Hair follicle dermal papilla cell (primary cell): Measurements from ENCODE around the gene DND1. TPM values are rescaled to one million over a fixed set of nuclear protein-coding genes. Genes with fewer than 3 reads are reported as not detected.

Source experiments
- small RNA-seq: library from RNA; depleted of rRNA; stranded (forward); fragments of <200 nt; gene quantifications from one replicate; pipeline ENCODE3, GENCODE V24; 2012
- total RNA-seq: library from RNA; depleted of rRNA; stranded (reverse); fragments of >200 nt; gene quantifications from 2 replicates; pipeline ENCODE4 v1.2.3, GENCODE V29; 2012

Gene DND1
- 0.24 and 0.49 TPM in 2 replicates for total RNA-seq

DNA sequence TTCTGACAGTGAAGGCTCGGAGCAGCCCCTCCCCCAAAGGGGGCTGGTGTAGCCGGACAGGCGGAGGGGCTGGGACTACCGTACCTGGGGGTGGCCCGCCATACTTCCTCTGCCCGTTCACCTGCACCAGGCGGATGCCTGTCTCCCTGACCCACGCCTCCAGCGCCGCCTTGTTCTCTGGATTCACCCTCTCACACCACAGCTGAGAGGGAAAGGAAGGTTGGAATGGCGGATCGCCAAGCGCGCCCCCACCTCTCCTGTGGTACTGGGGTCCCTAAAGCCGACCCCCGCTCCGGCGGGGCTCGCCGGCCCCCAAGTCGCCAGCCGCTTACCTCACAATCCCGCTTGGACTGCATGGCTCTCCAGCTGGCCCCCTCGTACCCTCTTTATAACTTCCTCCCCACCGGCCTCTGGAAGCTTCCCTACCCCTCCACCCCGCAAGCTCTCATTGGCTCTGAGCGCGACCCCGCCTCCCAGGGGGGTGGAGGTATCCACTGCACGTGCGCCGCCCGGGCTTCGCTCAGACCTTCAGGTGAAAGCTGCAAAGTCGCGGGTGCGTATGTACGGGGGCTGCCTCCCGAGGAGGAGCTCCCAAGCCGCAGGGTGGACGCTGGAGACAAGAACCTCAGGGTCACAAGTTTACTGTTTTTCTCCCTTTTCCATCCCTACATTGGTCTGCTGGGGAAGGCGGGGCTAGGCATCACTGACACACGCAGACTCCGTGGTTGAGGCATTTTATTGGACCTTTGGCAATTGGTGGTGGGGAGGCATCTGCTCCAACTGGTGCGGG is at the start of gene DND1:
TSS of gene DND1 (minus strand) at position 390 of the 790 bp plus-strand sequence. CDS start at position 356, 34 bp downstream.

DNA sequence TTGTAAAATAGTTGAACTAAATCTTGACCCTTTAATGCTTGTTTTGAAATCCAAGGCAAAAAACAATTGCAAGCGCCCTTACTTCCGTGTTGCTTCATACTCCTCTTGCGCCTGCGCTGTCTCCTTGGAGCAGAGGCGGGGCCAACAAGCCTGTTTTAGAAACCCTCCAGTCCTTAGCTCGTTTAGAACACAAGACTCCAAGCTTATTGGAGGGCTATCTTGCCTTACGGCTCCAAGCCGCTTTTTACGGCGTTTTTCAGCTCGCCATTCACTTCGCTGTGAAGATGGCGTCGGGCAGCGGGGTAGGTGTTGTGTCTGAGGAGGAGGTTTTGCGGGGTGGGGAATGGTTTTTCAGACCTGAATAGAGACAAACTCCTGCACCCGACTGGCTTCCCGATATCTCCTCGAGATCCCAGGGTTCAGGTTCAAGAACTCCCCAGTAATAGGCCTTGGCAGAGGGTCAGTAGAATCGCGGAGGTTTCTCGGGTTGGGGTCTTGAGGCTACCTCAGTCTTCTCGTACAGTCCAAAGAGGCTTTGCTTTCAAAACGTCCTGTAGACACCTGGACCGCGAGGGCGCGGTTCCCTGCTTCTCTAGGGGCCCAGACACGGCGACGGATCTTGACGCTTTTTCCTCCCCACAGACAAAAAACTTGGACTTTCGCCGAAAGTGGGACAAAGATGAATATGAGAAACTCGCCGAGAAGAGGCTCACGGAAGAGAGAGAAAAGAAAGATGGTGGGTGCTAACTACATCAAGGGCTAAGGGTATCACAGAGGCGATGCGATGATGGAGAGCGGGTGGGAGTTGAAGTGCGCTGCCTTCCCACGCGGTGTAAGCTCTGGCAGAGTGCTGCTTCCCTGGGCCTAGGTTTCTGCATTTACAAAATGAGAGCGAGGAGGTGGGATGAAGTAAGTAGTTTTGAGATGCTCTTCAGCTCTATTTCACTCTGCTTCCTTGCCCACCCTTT is 27.1 kb upstream of the DND1 start, which contains the start of gene ZMAT2:
TSS of gene ZMAT2 (plus strand) at position 271 of the 968 bp plus-strand sequence. CDS start at position 285, 14 bp downstream.

GRCh38 chr5:140690941-140691924 is 17.9 kb upstream of the DND1 start, which contains the start of the genes HARS1 and HARS2:
HARS1 (minus strand) TSS chr5:140691370; CDS start chr5:140691304, 66 bp downstream.
HARS2 (plus strand) TSS chr5:140691455; CDS start chr5:140691649, 194 bp downstream.

GRCh38 chr5:140664359-140665119 is 8.8 kb downstream of the DND1 start, which contains the start of gene WDR55:
WDR55 (plus strand) TSS chr5:140664904; CDS start chr5:140664913, 9 bp downstream.

GRCh38 chr5:140639148-140639981 is 34.0 kb downstream of the DND1 start, which contains the start of gene TMCO6:
TMCO6 (plus strand) TSS chr5:140639451; CDS start chr5:140639528, 77 bp downstream.

DNA sequence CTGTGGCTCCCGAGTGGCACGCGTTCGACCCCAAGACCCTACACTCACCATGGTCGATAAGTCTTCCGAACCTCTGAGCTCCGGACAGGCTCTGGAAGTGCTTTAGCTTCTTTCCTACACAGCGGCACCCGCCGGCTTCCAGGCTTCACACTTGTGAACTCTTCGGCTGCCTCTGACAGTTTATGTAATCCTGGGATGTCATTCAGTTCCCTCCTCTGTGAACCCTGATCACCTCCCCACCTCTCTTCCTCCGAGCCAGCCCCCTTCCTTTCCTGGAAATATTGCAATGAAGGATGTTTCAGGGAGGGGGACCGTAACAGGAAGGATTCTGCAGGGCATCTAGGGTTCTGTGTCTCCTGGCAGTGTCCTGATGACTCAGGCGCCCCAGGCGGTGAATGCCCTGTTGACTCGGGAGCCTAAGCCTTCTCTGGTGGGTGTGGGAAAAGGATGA is 40.3 kb downstream of the DND1 start, which contains the start of gene CD14:
TSS of gene CD14 (minus strand) at position 155 of the 451 bp plus-strand sequence. CDS start at position 51, 104 bp downstream.

Small RNA genes lying within 50 kb of the gene (small RNA-seq; reads per million reads assigned to genes)
- gene VTRNA1-1 (78.5 reads per million, percentile 98 among the genes with 10 or more reads in this experiment), gene VTRNA1-2 (74.5 reads per million, percentile 98 among the genes with 10 or more reads in this experiment)

Other genes starting within 250 kb of the DND1 start
- 1.5 and 3.4 TPM in 2 replicates for gene EIF4EBP3, start 125.9 kb downstream of the DND1 start, total RNA-seq
- 29.0 and 31.2 TPM in 2 replicates for gene SRA1, start 116.1 kb downstream of the DND1 start, total RNA-seq
- 20.1 and 24.2 TPM in 2 replicates for gene APBB3, start 109.0 kb downstream of the DND1 start, total RNA-seq
- 21.1 and 28.9 TPM in 2 replicates for gene SLC35A4, start 108.7 kb downstream of the DND1 start, total RNA-seq
- 2.8 and 6.3 TPM in 2 replicates for gene CD14, start 40.4 kb downstream of the DND1 start, total RNA-seq
- gene TMCO6, start 34.1 kb downstream of the DND1 start, total RNA-seq, result 10.5 and 12.5 TPM in 2 replicates
- 14.1 and 22.2 TPM in 2 replicates for gene NDUFA2, start 25.9 kb downstream of the DND1 start, total RNA-seq
- 54.7 and 68.2 TPM in 2 replicates for gene IK, start 25.7 kb downstream of the DND1 start, total RNA-seq
- gene WDR55, start 8.7 kb downstream of the DND1 start, total RNA-seq, result 29.0 and 34.4 TPM in 2 replicates
- 46.7 and 49.7 TPM in 2 replicates for gene HARS1, start 17.8 kb upstream of the DND1 start, total RNA-seq
- gene HARS2, start 17.9 kb upstream of the DND1 start, total RNA-seq, result 22.2 and 23.5 TPM in 2 replicates
- gene ZMAT2, start 26.9 kb upstream of the DND1 start, total RNA-seq, result 24.3 and 24.4 TPM in 2 replicates
- gene PCDHA1, start 112.6 kb upstream of the DND1 start, total RNA-seq, result under 0.01 TPM in 1 of 2 replicates, not detected in the other
- 0.12 and 0.16 TPM in 2 replicates for gene PCDHA2, start 121.3 kb upstream of the DND1 start, total RNA-seq
- gene PCDHA3, start 127.5 kb upstream of the DND1 start, total RNA-seq, result 0.32 and 0.61 TPM in 2 replicates
- gene PCDHA4, start 133.5 kb upstream of the DND1 start, total RNA-seq, result 0.49 and 1.1 TPM in 2 replicates
- gene PCDHA5, start 148.0 kb upstream of the DND1 start, total RNA-seq, result 0.16 and 0.24 TPM in 2 replicates
- gene PCDHA6, start 154.4 kb upstream of the DND1 start, total RNA-seq, result 1.1 and 2.1 TPM in 2 replicates
- 0.36 and 0.49 TPM in 2 replicates for gene PCDHA7, start 160.7 kb upstream of the DND1 start, total RNA-seq
- 0.16 and 0.24 TPM in 2 replicates for gene PCDHA8, start 167.6 kb upstream of the DND1 start, total RNA-seq
- 0.16 and 0.36 TPM in 2 replicates for gene PCDHA9, start 174.8 kb upstream of the DND1 start, total RNA-seq
- gene PCDHA10, start 182.3 kb upstream of the DND1 start, total RNA-seq, result 0.32 and 0.85 TPM in 2 replicates
- 0.24 and 0.49 TPM in 2 replicates for gene PCDHA11, start 195.4 kb upstream of the DND1 start, total RNA-seq
- 0.16 and 0.36 TPM in 2 replicates for gene PCDHA12, start 201.7 kb upstream of the DND1 start, total RNA-seq
- 0.32 and 0.36 TPM in 2 replicates for gene PCDHA13, start 208.5 kb upstream of the DND1 start, total RNA-seq